ENCODE data around the gene CWC27.

Gene CWC27

DNA sequence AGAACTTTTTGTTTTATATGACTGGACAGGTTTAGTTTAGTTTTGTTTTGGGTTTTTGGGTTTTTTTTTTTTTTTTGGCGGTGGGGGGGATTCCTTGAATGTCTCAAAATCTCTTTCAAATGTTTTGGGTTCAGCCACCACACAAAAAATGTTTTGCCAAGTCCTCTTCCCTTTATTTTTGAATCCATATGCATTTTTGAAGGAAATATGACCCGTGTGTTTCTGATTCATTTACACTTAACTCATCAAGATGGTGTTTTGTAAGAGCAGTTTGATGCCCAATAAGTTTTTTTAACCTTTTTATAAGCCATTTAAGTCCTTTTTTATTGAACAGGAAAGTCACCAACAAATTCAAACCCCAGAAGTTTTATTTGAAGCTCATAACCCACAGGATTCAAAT, 209.8 kb downstream of the CWC27 start:
- no peak for DNase-seq (ENCODE audit: low read depth, low spot score)

DNA sequence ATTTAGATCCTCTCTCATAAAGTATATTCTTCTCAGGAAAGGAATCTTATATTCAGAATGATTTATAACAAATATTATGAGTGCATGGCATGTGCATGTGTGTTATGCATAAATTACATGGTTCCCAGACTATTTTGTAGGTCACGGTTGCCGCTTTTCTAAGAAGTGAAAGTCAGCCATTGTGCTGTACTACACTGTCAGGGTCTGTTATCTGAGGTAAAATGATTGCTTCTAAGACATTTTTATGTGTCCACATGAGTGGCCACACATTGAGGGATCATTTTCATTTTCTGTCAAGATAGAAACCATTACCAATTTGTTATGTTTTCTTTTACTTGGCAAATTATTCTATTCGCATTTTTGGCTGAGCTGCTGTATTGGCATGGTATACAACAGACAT, 210.8 kb downstream of the CWC27 start:
- DNase-seq (ENCODE audit: low read depth, low spot score) = no peak

DNA sequence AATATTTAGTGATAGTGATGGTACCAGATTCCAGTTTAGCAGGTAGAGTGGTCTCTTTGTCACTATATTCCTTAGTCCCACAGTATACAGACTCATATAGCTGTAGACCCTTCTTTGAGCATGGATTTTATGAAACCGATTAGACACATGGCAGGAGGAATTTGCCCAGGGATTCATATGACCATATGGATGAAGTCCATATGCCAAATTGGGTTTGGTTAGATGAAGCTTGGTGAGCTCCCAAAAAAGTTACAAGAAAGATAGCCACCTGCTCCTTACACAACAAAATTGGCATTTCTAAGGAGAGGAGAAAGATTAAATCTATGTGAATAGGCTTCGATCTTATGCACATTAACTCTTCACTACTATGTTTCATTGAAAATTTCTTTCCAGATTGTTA, 211.4 kb downstream of the CWC27 start:
- no peak for DNase-seq (ENCODE audit: low read depth, low spot score)

DNA sequence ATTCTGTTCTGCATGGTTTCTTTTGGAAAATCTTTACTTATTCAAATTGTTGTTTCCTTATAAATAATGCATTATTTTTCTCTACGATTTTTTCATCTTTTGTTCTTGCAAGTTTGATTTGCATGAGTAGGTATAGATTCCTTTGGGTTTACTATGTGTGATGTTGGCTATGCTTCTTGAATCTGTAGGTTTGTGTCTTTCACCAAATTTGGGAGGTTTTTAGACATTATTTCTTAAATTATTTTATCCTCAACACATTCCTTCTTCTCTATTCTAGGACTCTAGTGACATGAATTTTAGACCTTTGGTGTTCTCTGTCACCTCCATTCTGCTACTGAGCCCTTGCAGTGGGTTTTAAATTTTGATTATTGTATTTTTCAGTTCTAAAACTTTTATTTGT, 219.0 kb downstream of the CWC27 start:
- DNase-seq (ENCODE audit: low read depth, low spot score) = no peak

DNA sequence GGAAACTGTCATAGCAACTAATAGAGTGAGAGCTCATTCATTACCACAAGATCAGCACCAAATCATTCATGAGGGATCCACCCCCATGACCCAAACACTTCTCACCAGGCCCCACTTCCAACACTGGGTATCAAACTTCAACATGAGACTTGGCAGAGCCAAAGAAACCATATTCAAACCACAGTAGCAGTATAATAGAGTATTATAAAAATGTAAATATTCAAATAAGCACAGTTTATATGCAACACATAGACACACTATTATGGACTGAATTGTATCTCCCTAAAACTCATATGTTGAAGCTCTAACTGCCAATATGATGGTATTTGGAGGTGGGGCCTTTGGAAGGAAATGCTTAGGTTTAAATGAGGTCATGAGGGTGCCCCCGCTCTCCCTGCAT, 240.5 kb downstream of the CWC27 start:
- DNase-seq (ENCODE audit: low read depth, low spot score) = no peak

DNA sequence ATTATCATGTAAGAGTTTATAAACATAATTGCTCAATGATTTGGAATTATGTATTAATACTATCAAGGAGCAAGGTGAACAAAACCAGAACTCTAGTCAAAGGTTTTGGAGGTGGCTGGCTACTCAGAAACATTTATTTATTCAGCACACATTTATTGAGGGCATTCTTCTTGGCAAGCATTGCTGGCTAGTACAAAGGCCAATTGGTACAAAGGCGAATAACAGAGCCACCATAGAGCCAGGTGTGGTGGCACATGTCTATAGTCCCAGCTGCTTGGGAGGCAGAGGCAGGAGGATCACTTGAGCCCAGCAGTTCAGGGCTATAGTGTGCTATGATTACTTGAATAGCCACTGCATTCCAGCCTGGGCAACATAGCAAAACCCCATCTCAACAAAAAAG, 242.1 kb downstream of the CWC27 start:
- DNase-seq (ENCODE audit: low read depth, low spot score) = no peak

DNA sequence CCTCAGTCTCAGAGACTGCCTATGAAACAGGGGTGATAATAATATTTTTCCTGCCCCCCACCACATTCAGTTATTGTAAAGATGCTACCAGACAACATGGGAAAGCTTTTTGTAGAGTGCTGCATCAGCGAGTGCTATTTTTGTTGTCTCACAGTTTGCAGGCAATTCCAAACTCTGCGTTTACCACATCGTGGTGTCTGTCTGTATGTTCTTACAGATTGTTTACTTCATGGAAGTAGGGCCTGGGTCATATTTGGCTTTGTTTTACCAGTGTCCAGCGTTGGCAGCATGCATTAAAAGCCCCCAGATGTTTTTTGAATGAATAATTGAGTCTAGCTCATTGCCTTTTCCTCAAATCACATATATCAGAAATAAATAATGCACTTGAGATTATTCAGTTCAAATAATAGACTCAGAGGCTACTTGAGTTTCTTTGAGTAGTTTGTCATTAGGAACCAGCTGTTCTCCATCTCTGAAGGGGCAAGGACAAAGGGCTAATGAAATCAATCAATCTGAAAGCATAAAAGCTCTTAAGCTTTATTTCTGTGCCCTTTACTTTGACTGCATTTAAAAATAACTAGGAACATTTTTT, 243.7 kb downstream of the CWC27 start:
- DNase-seq (ENCODE audit: low read depth, low spot score) = no peak

DNA sequence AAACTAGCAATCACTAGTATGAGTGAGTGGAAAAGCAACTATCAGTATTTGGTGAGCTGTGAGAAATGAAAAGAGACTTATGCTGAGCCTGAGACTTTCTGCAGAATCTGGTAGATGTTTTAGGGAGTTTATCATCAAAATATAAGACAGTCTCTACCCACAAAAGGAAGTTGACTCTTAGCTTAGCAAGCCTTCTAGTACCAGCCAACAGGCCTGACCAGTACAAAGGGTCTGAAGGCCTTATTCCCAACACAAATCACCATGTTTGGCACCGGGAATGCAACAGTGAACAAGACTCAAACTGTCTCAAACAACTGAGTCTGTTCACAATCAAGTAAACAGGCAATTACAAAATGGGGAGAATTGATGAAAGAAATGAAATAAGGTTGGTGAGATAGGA, 244.4 kb downstream of the CWC27 start:
- no peak for DNase-seq (ENCODE audit: low read depth, low spot score)

DNA sequence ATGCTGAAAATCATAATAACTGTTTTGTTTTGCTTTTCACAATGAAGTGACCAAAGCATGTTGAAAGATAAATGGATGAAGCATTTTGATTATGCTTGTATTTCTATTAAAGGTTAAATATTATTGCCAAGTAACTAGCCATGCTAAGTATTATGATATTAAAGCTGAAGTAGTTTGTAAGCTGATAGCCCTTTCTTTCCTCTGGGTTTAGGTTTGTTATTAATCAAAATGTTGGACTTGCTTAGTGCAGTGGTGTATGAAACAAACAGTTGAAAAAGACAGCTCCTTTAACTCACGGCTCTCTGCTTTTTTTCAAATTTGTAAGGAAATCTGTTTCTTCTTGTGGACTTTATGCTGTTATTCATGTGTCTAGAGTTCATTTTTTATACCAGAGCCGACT, 246.0 kb downstream of the CWC27 start:
- no peak for DNase-seq (ENCODE audit: low read depth, low spot score)

DNA sequence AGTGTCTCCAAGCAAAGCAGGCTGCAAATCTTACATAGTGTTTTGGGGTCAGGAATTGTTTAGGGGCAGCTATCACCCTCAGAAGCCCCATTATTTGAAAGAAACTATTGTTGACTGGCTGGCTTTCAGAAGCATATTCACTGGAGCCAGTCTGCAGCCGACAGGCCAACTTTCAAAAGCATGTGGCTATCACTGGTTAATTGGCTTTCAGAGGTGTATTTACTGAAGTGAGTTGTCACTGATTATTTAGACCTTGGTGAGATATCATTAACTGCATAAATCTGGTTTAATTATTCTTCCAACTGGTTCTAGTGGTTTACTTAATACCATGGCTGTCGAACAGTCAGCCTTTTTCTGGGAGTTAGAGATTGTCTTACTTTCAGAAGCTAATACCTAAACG, 247.0 kb downstream of the CWC27 start:
- no peak for DNase-seq (ENCODE audit: low read depth, low spot score)

DNA sequence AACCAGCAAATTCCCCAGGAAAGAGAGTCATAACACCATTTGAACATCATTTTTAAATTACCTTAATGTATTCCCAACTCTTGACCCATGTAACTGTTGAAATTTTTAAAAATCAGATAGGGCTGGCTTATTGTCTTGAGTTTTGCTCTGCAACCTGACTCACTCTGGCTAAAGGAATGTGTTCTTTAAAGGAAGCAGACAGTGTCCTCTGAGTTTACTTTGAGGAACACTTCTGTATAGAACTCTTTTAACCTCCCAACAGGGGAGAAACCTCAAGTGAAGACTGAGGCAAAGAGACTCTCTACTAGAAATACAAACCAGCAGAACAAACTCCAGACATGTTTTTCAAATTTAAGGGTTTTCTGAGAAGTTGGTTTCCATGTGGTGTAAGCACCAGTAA, 248.9 kb downstream of the CWC27 start:
- no peak for DNase-seq (ENCODE audit: low read depth, low spot score)

DNA sequence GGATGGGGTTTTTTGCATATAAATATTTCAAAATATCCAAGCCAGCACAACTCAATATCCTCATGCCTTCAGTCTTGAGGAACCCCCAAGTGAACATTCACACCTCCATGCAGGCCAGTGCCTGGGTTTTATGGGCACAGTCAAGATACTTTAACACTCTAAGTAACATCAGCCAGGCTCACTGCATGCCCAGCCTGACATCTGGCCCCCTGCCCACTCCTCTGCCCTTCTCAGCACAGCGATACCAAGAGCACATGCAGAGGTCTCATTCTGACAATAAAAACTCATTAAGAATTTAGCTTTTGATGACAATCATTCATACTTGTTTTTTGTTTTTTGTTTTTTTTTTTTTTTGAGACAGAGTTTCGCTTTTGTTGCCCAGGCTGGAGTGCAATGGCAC, 250.0 kb downstream of the CWC27 start:
- no peak for DNase-seq (ENCODE audit: low read depth, low spot score)

DNA sequence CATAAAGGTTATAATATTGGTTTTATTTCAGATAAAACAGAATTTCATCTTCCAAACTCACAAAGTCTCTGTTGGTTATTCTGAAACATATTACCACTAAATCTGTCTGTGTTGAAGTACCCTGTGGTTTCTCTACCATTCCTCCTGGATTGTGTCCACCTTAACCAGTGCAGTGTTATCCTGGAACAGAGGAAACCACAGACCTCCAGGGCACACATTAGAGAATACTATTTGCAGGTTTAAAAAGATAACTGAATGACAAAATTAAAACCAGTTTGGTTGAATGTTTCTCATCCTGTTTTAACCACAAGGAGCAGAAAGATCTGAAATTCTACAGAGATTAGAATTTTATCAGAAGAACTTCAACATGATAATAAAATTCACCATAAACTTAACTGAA, 251.8 kb downstream of the CWC27 start:
- no peak for DNase-seq (ENCODE audit: low read depth, low spot score)

DNA sequence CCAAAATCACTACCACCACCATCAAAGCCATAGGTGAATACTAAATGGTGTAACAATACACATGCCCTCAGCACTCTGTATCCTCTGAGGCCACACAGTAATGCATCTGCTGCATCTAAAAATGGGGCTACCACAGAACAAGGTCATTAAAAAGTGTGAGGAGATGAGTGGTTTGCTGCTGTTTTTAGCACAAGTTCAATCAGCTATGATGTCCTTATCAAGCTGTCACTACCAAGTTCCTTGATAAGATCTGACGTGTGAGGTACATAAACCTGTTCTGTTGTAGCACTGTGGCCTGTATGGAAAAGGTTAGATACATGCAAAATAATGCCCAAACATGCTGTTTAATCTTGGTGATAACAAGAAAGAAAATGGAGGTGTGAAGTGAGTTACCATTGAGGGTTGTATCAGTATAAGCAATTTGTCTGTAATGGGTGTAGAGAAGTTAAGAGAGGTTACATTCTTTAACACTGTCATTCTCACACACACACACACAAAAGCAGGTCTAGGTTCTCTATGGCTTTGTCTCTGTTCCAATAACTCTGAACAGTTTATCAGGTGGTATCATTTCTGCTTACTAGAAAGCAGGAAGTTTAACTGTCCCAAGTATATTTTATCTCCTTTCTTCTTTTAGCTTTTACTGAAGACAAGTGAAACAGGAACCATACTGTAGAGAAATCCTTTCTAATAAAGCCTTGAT, 252.9 kb downstream of the CWC27 start:
- DNase-seq (ENCODE audit: low read depth, low spot score) = no peak

DNA sequence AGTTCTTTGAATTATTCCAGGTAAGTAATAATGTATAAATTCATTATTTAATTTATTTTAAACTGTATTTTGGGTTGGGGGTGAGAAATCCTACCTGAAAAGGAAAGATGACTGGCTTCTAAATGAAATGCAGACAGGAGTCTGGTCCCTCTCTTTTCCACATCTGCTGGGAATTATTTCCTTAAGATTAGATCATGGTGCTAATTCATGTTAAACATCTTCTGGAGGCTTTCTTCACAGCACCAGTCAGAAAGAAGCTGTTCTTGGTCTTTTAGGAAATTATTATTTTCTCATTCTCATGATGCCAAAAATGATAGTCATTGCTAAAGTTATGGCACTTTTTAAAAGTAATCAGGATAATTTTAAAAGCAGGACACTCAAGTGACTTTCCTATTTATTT, 254.2 kb downstream of the CWC27 start:
- no peak for DNase-seq (ENCODE audit: low read depth, low spot score)

DNA sequence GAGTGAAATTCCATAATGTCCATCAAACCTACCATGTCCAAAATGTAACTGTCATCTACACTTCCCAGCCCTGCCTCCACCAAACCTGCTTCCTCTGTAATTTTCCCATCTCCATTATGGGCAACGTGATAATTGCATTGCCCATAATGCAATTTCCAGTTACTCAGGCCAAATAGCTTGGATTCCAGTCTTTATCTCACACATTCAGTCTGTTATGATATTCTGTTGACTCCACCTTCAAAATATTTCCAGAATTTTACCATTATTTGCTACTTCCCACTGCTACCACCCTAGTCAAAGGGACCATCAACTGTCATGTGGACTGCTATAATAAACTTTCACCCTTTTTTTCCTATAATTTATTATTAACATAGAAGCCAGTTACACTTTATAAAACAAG, 256.0 kb downstream of the CWC27 start:
- DNase-seq (ENCODE audit: low read depth, low spot score) = no peak

DNA sequence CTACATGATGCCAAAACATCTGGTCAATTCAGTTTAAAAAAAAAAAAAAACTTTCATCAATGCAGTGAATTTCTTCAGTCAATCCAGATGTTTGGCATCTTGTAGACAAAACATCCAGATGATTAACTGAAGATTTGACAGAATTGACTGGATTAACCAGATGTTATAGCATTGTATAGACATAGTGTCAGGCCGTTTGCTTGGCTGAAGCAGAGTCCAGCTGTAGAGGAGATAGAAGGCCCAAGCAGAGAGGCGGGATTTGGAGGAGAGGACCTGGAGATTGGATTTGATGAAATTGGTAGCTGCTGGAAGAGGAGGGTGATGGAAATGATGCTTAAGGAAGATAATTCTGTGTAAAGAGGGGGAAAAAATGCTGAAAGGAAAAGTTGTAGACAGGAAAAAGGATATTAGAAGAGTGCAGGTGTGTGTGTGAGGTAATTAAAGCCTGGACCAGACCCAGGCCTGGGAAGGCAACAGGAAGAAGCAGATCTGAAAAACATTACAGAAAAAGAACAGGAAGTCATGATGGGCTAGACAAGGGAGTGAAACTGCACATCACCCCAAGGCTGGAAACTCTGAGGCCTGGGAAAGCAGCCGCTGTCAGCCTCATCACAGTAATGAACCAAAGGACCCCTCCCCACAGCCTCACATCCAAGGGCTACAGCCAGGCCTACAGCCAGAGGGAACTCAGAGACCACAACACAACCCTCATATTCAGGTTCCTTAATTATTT, 258.3 kb downstream of the CWC27 start:
- no peak for DNase-seq (ENCODE audit: low read depth, low spot score)

DNA sequence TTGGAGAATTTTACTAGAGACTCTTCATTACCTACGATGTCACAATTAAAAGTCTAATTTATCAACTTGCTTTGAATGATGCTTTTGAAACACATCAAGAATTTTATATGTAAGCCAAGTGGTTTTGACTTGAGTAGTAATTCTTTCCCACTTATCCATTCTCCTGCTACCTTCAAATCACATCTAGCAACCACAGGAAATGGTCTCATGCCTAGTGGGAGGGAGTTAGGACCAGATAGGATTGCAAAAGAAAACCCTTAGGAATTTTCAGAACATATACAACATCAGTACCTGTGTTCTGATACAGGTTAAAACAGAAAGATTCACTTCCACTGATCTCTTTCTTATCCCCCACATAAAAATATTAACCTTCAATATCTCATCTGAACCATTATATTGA, 260.4 kb downstream of the CWC27 start:
- DNase-seq (ENCODE audit: low read depth, low spot score) = no peak

DNA sequence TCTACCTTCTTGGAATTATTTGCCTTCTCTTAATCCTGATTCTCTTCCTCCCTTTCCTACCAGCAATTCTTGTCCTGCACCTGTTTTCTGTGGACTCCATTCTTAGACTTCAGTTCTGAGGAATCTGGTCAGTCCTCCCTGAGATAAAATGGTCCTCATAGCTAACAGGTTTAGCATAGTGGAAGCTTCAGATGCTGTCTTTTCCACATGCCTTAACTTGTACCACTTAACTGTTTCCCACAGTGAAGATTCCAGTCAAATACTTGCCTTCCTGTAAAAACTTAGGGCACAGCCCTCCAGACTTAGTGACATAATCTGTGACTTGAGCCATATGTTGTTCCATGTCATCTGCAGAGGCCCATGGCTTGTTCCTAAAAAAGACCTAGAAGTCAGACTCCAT, 261.3 kb downstream of the CWC27 start:
- no peak for DNase-seq (ENCODE audit: low read depth, low spot score)

DNA sequence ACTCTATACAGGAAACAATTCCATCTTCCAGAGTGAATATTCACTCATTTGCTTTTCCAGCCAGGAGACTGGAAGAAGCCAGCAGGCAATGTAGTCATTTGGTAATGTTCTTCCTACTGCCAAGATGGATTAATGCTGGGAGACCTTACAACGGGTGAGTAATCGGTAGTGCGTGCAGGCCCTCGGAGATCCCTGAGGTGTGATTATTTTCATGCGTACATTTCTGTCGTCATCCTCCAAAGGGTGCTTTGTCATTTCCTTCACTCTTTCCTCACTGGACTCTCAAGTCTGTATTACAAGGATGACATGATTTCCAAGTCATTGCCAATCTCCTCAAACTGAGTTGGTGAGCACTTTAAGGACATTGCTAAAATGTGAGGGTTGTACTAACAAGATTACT, 263.5 kb downstream of the CWC27 start:
- no peak for DNase-seq (ENCODE audit: low read depth, low spot score)

DNA sequence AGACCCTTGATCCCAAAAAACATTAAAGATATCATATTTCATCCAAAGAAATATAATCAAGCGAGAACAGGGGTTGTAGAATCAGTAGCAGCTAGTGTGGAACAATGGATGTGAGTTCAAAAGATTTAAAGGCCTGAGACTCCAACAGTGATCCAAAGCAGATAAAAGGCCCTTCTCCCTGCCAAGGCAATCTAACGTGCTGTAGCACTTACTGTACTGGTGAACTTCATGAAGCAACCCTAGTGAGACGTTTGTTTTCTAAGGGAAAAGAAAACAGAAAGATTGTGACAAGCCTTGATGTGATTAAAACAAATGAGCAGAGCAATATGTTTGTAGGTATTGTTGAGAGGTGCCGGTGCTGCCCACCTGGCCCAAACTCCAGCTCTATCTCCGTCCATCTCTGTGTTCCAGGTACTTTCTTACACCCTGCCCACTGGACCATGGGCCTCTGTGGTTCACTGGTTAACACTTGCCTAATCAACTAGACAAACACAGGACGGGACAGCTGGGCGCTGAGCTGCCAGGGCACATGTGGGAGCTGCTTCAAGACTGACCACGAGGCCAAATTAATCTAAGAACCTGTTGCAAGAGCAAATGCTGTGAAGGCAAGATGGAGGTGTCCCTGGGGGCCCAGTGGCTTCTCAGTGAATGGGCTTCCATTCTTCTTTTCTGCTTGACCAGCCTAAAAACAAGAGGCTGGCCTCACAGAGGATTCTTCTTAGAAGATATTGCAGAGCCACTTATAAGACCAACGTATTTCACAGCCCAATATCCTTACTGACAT, 265.5 kb downstream of the CWC27 start:
- no peak for DNase-seq (ENCODE audit: low read depth, low spot score)

DNA sequence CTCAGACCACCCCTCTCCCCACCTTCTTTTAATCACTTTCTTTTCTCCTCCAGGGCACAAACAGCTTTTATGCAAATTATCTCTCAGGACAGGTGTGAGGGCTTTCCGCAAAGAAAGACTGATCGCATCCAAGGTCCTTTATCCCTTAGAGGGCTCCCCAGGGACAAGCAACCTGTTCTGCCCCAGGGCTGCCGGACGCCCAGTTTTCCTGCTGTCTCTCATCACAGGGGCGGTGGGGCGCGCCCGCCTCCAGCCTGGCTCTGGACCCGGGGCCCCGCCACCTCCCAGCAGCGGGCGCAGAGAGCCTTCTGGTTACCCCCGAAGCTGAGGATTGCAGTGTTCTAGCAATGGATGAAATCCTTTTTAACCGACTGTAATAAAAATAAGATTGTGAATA, 266.1 kb downstream of the CWC27 start:
- no peak for DNase-seq (ENCODE audit: low read depth, low spot score)

All from activated CD4-positive, CD25-positive, alpha-beta regulatory T cell treated with anti-CD3 and anti-CD28 coated beads, Interleukin-2, amount 50 U/mL, for 16 hours (primary cell).